ENCODE measurements around the gene RPTN. TPM values are rescaled to one million over a fixed set of nuclear protein-coding genes. Genes with fewer than 3 reads are reported as not detected.
A peak's percentile ranks its signal among the peaks of the same experiment; 100 is the strongest.

RPTN gene
- total RNA-seq, 1 donor from 2014 or later: not detected

DNA sequence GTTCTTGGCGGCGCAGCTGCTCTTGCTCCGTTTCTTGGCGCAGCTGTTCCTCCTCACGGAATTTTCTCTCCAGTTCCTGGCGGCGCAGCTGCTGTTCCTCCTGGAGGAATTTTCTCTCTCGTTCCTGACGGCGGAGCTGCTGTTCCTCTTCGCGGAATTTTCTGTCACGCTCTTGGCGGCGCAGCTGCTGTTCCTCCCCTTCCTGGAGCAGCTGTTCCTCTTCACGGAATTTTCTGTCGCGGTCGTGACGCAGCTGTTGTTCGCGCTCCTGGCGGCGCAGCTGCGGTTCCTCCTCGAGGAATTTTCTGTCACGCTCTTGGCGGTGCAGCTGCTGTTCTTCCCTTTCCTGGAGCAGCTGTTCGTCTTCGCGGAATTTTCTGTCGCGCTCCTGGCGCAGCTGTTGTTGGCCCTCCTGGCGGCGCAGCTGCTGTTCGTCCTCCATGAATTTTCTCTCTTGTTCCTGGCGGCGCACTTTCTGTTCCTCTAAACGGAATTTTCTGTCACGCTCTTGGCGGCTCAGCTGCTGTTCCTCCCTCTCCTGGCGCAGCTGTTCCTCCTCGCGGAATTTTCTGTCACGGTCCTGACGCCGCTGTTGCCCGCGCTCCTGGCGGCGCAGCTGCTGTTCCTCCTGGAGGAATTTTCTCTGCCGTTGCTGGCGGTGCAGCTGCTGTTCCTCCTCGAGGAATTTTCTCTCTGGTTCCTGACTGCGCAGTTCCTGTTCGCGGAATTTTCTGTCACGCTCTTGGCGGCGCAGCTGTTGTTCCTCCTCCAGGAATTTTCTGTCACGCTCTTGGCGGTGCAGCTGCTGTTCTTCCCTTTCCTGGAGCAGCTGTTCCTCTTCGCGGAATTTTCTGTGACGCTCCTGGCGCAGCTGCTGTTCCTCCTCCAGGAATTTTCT, 50.8 kb downstream of the RPTN start:
- Mint-ChIP-seq H3K27me3 (peaks cover 19% of the 10 kb centered on the region), H3K9me3 (ENCODE audit: low read depth) (no peaks in the 10 kb centered on the region), H3K27ac (peak overlapping the region; percentile 46), H3K4me1 (ENCODE audit: low read depth) (no peaks in the 10 kb centered on the region), H3K4me3 (ENCODE audit: low read depth) (peak overlapping the region; percentile 37), H3K36me3 (ENCODE audit: insufficient read depth) (peaks cover 9% of the 10 kb centered on the region)
- TF ChIP-seq, protein P1, sequence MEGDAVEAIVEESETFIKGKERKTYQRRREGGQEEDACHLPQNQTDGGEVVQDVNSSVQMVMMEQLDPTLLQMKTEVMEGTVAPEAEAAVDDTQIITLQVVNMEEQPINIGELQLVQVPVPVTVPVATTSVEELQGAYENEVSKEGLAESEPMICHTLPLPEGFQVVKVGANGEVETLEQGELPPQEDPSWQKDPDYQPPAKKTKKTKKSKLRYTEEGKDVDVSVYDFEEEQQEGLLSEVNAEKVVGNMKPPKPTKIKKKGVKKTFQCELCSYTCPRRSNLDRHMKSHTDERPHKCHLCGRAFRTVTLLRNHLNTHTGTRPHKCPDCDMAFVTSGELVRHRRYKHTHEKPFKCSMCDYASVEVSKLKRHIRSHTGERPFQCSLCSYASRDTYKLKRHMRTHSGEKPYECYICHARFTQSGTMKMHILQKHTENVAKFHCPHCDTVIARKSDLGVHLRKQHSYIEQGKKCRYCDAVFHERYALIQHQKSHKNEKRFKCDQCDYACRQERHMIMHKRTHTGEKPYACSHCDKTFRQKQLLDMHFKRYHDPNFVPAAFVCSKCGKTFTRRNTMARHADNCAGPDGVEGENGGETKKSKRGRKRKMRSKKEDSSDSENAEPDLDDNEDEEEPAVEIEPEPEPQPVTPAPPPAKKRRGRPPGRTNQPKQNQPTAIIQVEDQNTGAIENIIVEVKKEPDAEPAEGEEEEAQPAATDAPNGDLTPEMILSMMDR (IDR thresholded peaks at IDR 0.05; ENCODE audit: unreplicated experiment): no peak
- no peak for DNase-seq (ENCODE audit: low spot score, unreplicated experiment)

DNA sequence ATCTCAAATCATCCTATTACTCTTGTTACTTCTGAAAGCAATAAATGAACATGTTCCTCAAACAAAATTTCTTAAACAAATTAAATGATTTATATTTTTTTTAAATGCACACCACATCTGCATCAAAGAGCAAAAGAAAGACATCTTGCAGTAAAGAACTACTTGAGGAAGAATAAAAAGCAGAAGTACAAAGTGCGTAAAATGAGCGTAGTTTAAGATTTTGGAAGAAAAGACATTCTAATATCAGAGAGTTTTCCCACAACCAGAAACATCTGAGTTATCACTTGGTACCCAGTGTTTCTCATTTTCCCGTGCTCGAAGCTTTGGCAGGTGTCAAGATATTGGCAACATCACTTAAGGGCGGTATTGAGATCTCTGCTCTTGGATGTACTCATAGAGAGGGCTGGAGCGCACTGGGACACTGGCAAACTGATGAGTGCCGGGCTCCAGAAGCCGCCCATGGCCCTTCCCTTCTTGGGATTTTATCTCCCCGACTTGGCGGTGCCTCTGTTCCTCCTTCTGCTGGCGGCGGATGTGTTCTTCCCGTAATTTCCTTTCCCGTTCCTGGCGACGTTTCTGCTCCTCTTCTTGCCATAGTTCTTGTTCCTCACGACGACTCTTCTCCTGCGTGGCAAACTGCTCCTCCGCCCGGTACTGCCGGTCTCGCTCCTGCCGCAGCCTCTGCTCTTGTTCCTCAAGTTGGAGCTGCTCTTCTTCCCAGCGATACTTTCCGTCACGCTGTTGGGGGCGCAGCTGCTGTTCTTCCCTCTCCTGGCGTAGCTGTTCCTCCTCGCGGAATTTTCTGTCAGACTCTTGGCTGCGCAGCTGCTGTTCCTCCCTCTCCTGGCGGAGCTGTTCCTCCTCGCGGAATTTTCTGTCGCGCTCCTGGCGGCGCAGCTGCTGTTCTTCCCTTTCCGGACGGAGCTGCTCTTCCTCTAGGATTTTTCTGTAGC, 51.7 kb downstream of the RPTN start:
- Mint-ChIP-seq H3K27ac (no peak overlapping the region), H3K4me1 (ENCODE audit: low read depth) (no peaks in the 10 kb centered on the region), H3K9me3 (ENCODE audit: low read depth) (no peaks in the 10 kb centered on the region), H3K27me3 (peaks cover 24% of the 10 kb centered on the region), H3K4me3 (ENCODE audit: low read depth) (no peak overlapping the region), H3K36me3 (ENCODE audit: insufficient read depth) (peaks cover 9% of the 10 kb centered on the region)
- no peak for DNase-seq (ENCODE audit: low spot score, unreplicated experiment)
- TF ChIP-seq, protein P1 (IDR thresholded peaks at IDR 0.05; ENCODE audit: unreplicated experiment): no peak

DNA sequence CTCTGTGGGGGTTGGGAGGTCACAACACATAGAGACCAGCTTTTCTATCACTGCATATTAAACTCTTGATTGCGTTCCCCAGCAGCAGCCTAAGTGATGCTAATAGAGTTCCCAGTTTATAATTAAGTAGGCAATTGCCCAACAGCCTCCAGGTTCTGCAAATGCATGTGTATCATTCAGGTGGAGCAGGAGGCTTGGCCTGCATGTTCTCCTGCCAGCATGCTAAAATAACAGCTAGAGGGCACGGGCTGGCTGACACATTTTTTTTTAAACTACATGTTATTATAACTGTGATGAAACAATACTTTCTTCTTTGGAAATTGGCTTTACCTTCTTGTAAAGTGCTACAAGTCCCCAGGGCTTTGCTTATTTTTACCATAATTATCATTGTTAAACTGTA, 54.2 kb downstream of the RPTN start:
- no peak overlapping the region for H3K4me3 Mint-ChIP-seq (ENCODE audit: low read depth)
- H3K9me3 Mint-ChIP-seq (ENCODE audit: low read depth): no peaks in the 10 kb centered on the region
- H3K4me1 Mint-ChIP-seq (ENCODE audit: low read depth): no peaks in the 10 kb centered on the region
- H3K27ac Mint-ChIP-seq: no peak overlapping the region
- TF ChIP-seq, protein P1 (IDR thresholded peaks at IDR 0.05; ENCODE audit: unreplicated experiment): no peak
- peaks cover 9% of the 10 kb centered on the region for H3K36me3 Mint-ChIP-seq (ENCODE audit: insufficient read depth)
- H3K27me3 Mint-ChIP-seq: peaks cover 42% of the 10 kb centered on the region
- no peak for DNase-seq (ENCODE audit: low spot score, unreplicated experiment)

Other genes starting within 250 kb of the RPTN start
- gene THEM4, start 249.7 kb downstream of the RPTN start, total RNA-seq: 17.3 and 21.5 TPM in 2 replicates
- gene S100A10, start 165.4 kb downstream of the RPTN start, total RNA-seq: 432 and 438 TPM in 2 replicates
- 142 and 192 TPM in 2 replicates for gene S100A11, start 122.2 kb downstream of the RPTN start, total RNA-seq
- gene TCHHL1, start 70.2 kb downstream of the RPTN start, total RNA-seq: not detected in 2 replicates
- gene TCHH, start 43.8 kb downstream of the RPTN start, total RNA-seq: not detected in 2 replicates
- gene HRNR, start 65.0 kb upstream of the RPTN start, total RNA-seq: not detected in 2 replicates
- gene FLG, start 166.0 kb upstream of the RPTN start, total RNA-seq: not detected in 2 replicates
- gene FLG2, start 200.8 kb upstream of the RPTN start, total RNA-seq: not detected in 2 replicates

Data from progenitor cell of endocrine pancreas (in vitro differentiated cells).